H4 (cell line): ENCODE measurements around the gene BLTP2. TPM values are rescaled to one million over a fixed set of nuclear protein-coding genes. Genes with fewer than 3 reads are reported as not detected.
"Not testable (repeated sequence)": the region's sequence is repeated elsewhere in the genome, so short reads cannot be mapped to it uniquely, and the experiment has no call there.

ENCODE experiments used
- DNase-seq: peaks from one replicate; pipeline ENCODE4 v3.0.0-alpha.2; 2015; ENCODE audit warnings: low spot score
- total RNA-seq: library from RNA; depleted of rRNA; stranded (reverse); fragments of >200 nt; shearing (Covaris generic); gene quantifications from 2 replicates; pipeline ENCODE4 v1.2.3, GENCODE V29; 2014; rRNA removed

The BLTP2 gene
- 66.0 and 80.6 TPM in 2 replicates for total RNA-seq

DNA sequence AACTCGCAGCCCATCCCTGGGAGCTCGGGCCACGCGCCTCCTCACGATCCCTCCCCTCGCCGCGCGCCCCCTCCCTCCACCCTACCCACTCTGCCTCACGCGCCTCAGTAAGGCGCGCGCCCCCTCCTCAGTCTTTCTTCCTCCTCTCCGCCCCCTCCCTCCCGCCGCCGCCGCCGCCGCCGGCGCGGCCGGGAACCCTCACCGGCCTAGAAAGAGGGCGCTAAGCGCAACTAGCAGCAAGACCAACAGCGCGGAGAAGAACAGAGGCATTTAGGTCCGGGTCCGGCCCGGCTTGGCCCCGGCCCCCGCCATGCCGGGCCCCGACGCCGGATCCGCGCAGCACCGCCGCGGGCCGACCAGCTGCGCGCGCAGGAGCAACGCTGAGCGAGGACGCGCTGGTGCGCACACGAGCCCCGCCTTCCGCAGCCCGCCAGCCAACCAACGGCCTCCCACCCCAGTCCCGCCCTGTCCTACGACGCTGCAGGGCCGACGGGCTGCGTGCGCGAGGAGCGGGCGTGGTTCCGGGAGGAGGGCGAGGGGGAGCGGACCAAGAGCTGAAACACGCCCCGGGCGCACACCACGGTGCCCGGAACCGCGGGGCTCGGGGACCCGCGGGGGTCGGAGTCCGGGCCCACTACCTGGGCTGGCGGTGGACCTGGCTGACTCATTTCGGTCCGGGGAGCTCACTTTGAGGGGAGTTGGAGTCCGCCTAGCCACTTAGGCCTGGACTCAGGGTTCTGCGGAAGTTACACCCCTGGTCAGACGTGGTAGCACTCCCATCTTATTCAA is at the start of gene BLTP2:
BLTP2 (minus strand) TSS at position 372 of the 789 bp plus-strand sequence; CDS start at position 270, 102 bp downstream.
- DNase-seq: peak; percentile 93

DNA sequence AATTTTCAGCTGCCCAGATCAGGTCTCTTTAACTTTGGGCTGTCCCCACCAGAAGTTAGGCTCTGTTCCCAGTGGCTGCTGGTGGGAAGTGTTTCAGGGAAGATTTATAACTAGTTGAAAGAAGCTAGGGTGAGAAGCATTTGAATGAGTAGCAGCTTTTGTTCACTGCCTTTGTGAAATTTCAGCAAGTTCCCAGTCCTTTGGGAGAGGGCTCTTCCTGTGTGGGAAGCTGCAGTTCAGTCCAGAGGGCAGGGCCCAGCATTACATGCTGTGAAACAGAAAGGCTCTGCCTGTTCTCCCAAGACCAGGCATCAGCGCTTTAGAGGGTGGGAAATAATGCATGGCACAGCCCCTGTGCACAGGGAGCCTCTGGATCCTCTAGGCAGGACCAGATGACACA is 48.9 kb upstream of the BLTP2 start:
- DNase-seq: no peak

DNA sequence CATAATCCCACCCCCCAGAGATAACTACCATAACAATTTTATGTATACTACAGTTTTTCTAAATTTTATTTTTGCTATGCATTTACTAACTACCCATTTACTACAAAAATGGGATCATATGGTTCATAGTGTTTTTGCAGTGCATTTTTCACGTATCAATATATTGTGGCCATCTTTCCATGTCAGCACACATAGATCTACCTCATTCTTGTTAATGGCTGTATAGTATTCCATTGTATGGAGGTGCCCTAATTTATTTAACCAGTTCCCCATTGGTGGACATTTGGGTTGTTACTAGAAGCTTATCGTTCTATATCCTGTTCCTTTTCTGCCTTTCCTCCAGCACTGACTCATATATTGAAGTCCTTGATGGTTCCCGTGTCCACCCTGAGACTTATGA is 44.1 kb upstream of the BLTP2 start:
- DNase-seq: no peak

DNA sequence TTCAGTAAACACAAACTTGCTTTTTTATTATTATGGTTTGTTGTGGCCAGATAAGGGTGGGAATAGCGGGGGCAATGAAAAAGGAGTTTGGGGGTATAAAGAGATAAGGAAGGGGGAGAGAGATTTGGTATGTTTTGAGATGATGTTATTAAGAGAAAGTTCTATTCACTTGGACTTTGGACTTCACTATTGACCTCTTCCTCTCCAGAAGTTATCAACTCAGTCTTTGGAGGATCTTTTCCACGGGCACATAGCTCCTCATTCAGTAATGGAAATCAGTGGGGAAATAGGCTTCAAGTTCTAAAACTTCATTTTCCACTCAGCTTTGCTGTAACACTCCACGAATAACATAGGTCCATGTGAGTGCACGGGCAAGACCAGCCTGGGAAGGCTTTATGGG is 43.5 kb upstream of the BLTP2 start:
- no peak for DNase-seq

DNA sequence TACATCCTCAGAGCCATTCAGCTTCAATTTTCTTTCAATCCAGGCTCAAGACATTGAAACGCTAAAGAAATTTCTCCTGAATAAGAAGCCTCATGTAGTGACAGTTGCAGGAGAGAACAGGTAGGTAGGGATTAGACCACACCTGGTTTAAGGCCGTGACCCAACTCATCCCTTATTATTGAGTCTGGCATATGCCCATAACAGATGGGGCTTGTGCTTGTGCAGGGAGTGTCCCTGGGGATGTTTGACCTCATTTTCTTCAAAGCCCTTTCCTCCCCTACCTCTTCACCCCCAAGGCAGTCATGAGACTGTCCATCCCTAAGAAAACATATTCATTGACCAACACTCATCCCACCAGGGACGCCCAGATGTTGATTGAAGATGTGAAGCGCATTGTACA is 41.3 kb upstream of the BLTP2 start:
- DNase-seq: no peak

DNA sequence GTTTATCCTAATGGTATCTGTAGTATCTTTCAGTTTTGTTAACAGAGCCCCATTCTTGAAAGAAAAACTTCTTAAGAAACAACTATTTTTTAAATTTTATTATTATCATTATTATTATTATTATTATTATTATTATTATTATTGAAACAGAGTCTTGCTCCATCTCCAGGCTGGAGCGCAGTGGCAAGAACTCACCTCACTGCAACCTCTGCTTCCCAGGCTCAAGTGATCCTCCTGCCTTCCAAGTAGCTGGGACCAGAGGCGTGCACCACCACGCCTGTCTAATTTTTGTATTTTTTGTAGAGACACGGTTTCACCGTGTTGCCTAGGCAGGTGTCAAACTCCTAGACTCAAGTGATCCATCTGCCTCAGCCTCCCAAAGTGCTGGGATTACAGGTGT is 40.4 kb upstream of the BLTP2 start:
- no peak for DNase-seq

DNA sequence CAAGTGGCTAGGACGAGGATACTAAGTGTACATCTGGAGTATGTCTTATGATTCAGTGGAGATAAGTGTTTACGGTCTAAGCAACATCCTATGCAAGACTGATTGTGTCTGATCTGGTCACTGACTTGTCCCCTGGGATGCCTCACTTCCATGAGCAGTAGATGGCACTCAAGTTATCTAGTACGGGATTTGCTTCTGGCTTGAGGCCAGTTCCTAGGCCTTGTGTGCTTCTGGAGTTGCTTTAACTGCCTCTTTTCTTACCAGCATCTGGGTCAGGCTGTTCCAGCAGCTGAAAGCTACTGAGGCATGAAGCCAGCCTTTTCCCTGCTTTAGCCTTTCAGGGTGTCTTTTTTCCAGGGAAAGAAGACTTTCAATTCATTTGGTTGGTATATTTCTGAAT is 40.0 kb upstream of the BLTP2 start:
- no peak for DNase-seq

DNA sequence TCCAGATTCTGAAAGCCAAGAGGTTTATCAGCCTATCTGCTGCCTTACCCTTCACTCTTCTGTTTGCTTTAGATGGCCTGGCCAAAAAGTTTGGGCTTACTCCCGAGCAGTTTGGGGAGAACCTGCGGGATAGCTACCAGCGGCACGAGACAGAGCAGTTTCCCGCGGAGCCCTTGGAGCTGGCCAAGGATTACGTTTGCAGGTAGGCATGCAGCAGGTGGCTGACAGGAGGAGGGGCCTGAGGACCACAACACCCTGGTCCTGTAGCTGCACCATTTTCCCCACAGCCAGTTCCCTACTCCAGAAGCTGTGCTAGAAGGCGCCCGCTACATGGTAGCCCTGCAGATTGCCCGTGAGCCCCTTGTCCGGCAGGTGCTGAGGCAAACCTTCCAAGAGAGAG is 37.7 kb upstream of the BLTP2 start:
- DNase-seq: no peak

DNA sequence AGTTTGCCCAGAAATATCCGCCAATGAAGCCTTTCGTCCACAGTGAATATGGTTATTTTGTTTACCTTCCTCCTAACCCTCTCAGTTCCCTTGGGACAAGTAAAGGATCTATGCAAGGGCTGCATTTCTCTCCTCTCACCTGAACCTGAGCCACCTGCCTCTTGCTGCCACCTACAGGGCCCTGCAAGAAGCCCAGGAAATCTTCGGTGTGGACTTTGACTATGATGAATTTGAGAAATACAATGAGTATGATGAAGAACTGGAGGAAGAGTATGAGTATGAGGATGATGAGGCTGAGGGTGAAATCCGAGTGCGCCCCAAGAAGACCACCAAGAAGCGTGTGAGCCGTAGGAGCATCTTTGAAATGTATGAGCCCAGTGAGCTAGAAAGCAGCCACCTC is 31.0 kb upstream of the BLTP2 start:
- DNase-seq: no peak

DNA sequence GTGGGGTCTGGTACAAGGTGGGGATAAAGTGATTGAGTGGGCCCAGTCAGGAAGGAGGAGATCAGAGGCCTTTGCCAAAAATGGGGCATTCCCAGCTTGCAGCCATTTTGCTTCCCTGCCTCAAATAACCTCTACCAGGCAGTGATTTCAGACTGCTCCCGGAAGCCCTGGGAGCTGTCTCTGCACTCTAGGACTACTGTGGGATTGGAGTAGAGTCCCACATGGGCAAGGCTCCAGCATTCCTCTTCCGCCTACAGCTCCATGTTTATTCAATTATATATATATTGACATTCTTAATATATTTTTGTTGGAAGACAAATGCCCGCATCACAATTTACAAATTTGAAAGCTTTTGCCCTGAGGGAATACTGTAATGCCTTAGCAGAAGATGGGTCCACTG is 30.5 kb upstream of the BLTP2 start:
- DNase-seq: no peak

DNA sequence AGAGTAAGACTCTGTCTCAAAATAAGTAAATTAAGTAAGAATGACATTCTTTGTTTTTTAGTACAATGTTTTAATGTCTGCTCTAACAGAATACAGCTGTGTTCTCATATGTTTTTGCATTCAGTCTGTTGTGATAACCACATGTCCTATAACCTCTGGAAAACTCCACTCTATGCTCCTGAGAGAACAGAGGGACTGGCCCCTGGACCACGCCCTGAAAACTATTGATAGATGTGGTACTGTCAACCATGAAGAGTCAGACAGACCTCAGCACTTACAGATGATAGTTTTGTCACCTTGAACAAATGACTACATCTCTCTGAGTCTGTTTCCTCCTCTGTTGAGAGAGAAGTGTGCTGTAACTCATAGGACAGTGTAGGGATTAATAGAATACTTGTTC is 25.0 kb upstream of the BLTP2 start:
- no peak for DNase-seq

DNA sequence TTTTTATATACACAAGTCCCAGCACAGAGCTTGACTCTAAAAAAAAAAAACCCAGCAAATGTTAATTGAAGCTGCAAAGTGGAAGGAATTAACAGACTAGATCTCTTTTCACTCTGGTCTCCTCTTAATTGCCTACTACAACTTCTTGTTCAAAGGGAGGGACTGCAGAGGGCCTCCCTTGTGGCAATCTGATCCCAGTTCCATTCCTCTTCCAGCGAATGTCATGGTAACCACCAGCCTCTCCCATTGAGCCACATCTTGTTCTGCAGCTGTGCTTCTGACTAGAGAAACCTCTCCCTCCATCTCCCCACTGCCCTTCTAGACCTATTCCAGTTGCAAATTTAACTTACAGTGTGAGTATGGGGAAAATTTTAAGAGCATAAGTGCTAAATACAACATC is 22.9 kb upstream of the BLTP2 start:
- no peak for DNase-seq

DNA sequence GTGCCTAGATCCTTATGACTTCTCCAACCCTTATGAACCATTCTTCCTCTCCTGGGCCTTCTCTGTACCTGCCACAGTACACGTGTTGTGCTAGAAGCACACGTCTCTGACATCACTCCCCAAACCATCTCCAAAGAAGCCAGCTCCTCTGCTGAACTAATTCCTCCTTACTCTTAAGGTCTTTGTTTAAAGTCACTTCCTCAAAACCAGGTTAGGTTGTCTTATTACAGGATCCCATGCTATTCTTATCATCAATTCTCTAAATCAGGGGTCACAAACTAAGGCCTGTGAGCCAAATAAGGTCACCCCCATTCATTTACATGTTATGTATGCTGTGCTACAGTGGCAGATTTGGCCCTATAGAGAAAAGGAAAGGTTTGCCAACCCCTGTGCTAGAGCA is 21.0 kb upstream of the BLTP2 start:
- DNase-seq: no peak

DNA sequence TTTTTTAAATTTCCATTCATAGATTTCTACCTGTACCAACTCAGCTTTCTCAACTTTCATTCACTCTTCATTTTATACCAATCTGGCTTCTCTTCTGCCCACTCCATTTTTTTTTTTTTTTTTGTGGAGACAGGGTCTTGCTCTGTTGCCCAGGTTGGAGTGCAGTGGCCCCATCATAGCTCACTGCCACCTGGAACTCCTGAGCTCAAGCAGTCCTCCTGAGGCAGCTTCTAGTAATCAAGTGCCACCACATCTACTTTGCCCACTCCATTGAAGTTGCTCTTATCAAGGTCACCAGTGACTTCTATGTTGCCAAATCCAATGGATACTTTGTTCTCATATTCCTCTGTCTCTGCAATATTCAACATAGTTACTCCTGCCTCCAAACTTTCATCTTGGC is 18.8 kb upstream of the BLTP2 start:
- no peak for DNase-seq

DNA sequence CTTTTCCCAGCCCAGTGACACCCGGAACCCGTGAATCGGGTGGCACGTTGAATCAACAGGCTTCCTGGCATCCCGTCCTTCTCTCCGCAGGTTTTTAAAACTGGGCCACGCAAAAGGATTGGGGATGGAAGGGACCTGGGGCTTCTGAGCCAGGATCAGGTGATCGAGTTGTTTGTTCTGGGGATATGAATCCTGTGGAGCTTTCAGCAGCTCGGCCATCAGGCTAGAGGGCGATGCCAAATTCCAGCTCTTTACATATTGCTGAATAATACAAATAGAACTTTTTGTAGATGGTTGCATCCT is 17.5 kb upstream of the BLTP2 start:
- no peak for DNase-seq

DNA sequence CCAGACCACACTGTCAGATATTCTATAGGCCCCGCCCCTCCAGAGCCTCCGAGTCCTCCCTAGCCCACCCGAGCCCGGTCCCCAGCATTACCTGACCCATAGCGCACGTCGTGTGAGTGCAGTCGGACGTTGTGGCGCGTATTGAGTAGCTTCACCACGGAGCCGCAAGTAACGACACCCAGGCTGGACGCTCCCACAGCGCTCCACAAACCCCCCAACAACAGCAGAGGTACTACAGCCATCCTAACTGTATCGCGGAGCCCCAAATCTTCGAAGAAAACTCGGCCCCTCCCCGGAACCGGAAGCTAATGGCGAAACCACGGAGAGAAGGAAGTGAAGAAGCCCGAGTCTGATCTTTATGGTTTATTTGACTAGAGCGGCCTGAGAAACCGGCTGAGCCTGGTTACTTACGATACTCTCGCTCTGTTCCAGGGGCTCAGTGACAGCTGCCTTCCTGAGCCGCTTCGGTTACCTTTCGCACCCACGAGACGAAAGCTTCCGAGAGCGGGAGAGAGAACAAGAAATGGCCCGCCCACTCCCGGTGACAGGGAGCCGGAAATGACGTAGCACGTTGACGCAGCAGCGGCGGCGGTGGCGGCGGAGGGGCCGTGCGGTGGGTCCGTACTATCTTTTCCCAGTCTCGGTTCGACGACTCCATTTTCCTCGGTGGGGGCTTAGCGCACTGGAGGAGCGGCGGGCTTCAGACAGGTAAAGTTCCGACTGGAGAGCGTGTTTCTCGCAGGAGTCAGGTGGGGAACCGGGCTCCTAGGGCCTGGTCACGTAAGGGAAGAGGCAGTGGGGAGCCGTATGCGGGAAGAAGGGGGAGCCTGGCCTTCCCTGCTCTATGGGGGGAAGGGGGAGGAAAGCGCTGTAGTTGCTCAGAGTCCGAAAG is 16.9 kb upstream of the BLTP2 start, which contains the start of the genes SDF2 and SUPT6H:
SDF2 (minus strand) TSS at position 272 of the 892 bp plus-strand sequence; CDS start at position 242, 30 bp downstream.
SUPT6H (plus strand) TSS at position 571 of the 892 bp plus-strand sequence. CDS start 11,197 bp downstream, outside the sequence.
- DNase-seq: peak; percentile 81

DNA sequence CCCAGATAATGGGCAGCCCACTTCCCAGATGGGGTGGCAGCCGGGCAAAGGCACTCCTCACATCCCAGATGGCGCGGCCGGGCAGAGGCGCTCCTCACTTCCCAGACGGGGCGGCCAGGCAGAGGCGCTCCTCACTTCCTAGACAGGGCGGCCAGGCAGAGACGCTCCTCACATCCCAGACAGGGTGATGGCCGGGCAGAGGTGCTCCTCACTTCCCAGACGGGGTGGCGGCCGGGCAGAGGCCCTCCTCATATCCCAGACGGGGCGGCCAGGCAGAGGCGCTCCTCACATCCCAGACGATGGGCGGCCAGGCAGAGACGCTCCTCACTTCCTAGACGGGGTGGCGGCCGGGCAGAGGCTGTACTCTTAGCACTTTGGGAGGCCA is 14.5 kb upstream of the BLTP2 start:
- not testable (repeated sequence) for DNase-seq

DNA sequence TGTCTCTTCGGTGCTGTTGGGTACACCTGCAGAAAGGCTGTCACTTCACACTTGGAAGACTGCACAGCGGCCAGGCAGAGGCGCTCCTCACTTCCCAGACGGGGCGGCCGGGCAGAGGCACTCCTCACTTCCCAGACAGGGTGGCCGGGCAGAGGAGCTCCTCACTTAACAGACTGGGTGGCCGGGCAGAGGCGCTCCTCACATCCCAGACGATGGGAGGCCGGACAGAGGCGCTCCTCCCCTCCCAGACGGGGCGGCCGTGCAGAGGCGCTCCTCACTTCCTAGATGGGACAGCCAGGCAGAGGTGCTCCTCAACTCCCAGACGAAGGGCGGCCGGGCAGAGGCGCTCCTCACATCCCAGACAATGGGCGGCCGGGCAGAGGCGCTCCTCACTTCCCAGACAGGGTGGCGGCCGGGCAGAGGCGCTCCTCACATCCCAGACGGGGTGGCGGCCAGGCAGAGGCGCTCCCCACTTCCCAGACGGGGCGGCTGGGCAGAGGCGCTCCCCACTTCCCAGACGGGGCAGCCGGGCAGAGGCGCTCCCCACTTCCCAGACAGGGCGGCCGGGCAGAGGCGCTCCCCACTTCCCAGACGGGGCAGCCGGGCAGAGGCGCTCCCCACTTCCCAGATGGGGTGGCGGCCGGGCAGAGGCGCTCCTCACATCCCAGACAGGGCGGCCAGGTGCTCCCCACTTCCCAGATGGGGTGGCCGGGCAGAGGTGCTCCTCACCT is 14.0 kb upstream of the BLTP2 start:
- DNase-seq: not testable (repeated sequence)

DNA sequence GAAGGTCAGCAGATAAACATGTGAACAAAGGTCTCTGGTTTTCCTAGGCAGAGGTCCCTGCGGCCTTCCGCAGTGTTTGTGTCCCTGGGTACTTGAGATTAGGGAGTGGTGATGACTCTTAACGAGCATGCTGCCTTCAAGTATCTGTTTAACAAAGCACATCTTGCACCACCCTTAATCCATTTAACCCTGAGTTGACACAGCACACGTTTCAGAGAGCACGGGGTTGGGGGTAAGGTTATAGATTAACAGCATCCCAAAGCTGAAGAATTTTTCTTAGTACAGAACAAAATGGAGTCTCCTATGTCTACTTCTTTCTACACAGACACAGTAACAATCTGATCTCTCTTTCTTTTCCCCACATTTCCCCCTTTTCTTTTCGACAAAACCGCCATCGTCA is 13.4 kb upstream of the BLTP2 start:
- DNase-seq: not testable (repeated sequence)

DNA sequence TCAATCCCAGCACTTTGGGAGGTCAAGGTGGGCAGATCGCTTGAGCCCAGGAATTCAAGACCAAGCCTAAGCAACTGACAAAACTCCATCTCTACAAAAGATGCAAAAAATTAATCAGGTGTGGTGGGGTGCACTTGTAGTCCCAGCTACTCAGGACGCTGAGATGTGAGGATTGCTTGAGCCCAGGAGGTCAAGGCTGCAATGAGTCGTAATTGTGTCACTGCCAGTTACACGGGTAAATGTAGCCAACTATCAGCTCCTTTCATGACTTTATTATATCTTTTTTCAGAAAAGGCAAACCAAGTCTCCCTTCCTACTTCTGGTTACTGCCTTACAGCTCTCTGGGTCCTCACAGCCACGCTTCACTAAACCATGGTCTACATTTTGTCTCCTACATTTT is 12.8 kb upstream of the BLTP2 start:
- no peak for DNase-seq

DNA sequence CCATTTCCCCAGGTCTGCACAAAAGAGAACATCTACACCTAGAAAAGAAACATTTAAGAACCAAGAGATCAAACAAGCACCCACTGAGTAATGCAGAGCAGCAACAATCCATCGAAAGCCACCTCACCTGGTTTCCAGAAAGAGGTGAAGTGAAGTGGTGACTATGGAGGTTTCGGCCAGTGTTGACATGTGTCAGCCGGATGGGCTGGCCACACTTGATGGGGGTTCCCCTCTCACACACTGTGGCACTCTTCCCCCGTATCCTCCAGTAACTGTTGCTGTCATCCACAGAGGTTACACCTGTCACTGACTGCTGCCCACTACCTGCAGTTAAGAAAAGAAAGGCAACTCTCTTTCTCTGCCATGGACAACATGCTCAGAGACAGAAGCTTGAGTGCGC is 10.2 kb upstream of the BLTP2 start:
- no peak for DNase-seq

DNA sequence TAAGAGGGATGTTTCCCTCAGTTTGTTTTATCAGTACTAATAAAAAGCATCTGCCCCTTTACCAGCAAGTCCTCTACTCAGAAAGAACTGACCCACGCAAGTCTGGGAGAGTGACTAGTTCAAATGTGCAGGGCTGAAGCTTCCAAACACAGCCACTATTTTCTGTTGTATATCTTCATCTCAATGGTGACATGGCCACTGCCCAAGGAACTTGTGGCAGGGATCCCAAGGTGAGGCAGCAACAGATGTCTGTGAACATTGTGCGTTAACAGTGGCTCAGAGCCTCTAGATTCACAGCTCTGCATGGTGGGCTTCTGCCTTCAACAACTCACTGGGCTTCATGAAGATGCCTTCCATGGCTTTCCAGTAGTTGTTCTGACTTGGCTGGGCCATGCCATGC is 3.7 kb upstream of the BLTP2 start:
- no peak for DNase-seq
